Activated effector memory CD4-positive, alpha-beta T cell treated with anti-CD3 and anti-CD28 coated beads, Interleukin-2, amount 50 U/mL, for 16 hours (primary cell): ENCODE data around the gene BSND.
A peak's percentile ranks its signal among the peaks of the same experiment; 100 is the strongest.
"Not testable (repeated sequence)": the region's sequence is repeated elsewhere in the genome, so short reads cannot be mapped to it uniquely, and the experiment has no call there.

Experiments
- DNase-seq: peaks from one replicate; pipeline ENCODE4 v3.0.0-alpha.2; 2020

Gene BSND

DNA sequence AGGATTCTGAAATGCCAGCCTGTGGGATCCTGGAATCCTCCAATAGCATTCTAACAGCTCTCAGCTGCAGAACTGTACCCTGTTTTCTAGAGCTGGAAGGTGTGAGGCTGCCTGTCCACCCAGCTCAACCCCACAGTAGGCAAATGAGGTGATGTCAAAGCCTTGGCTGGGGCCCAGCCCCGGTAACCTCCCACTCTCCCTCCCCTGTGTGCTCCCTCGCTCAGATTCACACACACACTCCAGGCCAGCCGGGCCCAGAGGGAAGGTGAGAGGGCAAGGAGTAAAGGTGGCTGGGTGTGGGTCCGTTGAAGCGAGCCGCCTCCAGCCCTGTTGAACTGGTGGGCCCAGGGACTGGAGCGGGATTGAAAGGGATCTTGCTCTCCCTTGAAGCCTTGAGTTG is at the start of gene BSND:
TSS of gene BSND (plus strand) at position 257 of the 400 bp plus-strand sequence. CDS start 254 bp downstream, outside the sequence.
- DNase-seq = no peak

DNA sequence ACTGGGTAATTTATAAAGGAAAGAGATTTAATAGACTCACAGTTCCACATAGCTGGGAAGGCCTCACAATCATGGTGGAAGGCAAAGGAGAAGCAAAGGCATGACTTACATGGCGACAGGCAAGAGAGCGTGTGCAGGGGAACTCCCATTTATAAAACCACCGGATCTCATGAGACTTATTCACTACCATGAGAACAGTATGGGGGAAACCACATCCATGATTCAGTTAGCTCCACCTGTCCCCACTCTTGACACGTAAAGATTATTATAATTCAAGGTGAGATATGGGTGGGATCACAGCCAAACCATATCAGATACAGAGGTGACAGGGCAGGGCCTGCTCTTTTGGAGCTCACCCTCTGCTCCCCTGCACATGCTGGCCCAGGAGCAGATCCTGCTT is 49.7 kb upstream of the BSND start:
- no peak for DNase-seq

DNA sequence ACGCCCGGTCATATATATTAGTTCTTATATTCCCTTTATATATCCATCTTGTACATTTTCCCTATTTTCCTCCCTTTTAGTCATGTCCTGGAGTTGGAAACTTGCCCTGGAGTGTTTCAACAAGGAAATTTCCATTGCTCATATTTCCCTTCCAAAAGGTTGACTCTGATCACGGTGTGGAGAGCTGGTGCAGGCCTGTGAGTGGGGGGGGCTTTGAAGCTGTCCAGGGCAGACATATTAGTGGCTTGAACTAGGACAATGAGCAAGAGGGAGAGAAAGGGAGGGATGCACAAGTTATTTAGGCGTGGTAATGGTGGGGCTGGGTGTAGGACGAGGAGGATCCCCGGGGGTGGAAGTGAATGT is 48.7 kb upstream of the BSND start:
- no peak for DNase-seq

DNA sequence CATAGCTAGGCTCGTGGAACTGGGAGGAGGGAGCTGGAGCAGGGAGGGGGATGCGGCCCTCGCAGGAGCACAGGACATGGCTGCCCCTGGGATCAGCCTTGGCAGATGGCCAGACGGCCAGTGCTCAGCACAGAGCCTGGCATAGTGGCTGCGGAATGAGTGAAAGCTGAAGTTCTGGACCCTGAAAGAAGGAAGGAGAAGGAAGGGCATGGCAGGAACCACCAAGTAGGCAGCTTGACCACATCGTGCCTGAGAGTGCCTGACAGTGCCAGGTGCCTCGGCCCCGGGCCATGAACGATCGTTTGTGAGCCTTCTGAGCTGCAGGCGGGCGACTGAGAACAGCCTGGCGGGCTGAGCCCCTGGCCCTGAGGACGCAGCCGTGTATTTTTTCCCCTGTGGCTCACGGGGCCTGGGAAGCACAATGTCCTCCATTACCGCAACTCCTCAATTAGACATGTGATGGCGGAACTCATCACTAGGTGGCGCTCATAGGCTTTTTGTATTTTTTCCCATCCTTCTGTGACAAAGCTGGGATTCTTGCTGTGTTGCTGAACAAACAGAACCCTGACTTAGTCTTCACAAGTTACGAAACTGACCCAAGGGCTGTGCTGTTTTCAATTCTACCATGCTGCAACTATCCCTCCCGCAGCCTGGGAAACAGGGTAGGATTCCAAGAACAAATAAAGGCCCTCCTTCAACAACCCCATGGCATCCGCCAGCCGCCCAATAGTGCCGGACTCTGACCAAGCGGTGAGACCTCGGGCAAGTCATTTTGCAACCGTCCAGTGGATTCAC is 48.2 kb upstream of the BSND start:
- DNase-seq = peak; percentile 75

DNA sequence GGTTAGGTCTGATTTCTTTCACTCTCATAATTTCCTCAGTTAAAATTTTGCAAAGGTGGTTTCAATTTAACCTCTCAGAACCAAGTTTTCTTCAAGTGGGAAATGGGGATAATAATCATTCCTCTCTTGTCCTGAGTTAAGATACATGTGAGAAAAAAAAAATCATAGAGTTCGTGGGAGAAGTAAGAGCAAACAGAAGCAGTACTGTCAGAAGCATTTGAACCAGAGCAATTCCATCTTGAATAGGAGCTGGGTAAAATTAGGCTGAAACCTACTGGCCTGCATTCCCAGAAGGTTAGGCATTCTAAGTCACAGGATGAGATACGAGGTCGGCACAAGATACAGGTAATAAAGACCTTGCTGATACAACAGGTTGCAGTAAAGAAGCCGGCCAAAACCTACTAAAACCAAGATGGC is 46.9 kb upstream of the BSND start:
- DNase-seq = no peak

DNA sequence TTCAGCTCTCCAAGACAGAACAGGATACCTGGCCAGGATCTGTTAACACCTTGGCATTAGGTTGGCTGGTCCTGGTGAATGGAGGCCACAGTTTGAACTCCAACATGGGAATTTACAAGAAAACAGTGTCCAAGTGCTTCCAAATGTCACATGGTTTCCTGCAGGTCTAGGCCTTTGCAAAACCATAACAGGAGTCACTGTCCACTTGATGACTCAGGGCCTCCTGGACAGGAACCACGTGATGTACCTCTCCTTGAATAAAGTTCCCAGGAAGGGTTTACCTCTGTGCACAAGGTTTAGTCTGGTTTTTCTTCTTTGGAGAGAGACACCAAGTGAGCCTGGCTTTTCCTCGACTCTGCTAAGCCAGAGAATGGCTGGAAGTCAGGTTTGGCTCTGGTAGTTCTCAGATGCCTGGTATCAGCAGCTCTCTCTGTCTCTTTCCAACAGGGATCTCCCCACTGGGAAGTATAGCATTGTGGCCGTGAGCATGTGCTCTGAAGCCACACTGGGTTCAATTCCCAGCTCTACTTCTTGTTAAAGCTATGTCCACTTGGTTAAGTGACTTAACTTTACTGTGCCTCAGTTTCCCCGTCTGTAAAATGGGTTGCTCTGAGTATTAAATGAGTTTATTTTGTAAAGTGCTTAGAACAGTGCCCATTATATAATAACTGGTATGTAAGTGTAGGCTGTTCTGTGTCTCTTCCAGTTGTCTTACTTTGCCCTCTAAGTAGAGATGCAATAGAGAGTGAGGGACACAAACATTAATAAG is 45.6 kb upstream of the BSND start:
- no peak for DNase-seq

DNA sequence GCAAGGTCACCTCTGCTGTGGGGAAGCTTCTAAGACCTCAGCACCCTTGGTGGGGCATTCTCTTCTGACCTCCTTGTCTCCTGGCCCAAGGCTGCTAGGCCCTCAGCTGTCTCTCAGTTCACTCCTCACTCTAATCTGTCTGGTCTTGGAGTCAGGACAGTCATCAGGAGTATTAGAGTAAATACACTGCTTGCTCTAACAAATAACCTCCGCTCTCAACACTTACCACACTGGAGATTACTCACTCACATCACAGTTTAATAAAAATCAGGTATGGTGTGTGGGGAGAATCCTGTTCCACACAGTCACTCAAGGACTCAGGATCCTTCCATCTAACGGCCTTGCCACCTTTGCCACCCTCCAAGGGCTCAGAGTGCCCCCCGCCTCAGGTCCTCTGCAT is 44.9 kb upstream of the BSND start:
- DNase-seq = no peak

DNA sequence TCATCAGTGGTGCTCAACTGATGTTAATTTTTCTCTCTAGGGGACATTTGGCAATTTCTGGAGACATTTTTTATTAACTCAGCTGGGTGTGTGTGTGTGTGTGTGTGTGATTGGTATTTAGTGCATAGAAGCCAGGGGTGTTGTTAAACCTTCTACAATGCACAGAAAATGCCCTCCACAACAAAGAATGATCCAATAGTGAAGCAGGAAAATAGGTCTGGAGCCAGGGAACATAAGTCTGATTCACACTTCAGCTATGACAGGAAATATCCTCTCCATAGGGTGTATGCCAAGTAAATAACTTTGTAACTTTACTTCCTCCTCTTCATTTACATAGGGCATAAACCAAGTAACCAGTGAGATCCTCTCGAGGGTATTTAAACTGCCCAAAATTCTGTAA is 43.4 kb upstream of the BSND start:
- DNase-seq = no peak

DNA sequence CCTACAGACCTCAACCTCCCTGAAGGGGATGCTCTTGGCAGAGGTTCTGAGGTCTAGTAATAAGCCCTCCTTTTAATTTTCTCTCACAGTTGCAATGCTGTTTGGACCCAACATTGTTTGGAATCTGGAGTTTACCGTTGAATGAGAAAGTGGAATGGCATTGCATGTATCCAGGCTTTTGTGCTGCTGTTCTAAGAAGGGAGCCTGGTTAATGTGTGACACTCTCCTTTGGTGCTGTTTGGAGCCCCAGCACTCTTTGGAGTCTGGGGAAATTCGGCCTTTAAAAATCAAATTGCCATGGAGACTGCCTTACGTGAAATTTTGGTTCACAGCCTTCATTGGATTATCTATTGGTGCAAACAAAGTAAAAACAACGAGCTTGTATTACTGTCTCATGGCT is 42.0 kb upstream of the BSND start:
- no peak for DNase-seq

DNA sequence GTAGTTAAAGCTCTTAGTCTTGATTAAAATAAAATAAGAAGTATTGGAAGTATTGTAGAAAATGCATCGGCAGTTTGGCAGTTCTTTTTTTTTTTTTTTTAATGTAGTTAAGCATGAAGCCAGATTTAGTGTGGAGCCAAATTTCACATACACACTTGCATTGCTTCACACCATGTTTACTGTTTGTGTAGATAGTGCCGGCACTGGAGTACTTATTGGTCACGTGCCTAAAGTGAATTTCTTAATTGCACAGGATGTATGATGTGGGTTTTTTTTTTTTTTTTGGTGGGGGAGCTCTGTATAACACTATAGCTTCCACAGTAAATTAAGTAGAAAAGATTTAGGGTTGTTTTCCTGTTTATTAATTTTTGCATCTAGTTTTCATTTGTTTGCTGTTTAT is 39.5 kb upstream of the BSND start:
- DNase-seq = no peak

DNA sequence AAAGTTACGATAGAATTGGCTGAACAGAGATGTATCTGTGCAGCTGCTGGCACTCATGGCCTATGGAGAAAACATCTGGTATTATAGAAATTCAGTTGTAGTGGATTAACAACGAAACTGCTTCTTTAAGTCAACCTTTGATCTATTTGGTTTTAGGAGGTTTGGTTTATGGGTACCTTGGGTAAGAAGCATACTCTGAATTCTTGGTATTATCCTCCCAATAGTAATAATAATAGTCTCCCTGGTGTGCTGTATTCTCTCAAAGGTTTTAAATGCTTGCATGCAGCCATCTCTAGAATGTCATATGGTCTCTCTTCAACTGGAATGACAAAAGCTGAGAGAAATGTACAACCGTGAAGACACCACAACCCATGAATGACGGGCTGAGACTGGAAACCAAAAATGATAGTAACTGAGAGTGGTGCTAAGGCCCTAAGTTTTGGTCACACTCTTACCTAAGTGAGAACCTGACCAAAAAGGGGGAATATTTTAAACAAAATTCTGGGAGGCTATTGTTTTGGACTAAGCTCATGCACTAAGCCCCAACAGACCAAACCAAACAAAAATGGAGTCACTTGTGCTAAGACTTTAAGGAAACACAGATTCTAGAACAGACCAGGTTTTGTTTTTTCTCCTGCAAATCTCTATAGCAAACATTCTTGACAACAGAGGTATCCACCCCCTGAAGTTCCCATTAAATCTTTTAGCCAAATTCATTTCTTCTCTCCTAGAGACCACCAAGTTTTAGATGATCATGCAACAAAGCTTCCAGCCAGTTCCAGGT is 35.9 kb upstream of the BSND start:
- no peak for DNase-seq

DNA sequence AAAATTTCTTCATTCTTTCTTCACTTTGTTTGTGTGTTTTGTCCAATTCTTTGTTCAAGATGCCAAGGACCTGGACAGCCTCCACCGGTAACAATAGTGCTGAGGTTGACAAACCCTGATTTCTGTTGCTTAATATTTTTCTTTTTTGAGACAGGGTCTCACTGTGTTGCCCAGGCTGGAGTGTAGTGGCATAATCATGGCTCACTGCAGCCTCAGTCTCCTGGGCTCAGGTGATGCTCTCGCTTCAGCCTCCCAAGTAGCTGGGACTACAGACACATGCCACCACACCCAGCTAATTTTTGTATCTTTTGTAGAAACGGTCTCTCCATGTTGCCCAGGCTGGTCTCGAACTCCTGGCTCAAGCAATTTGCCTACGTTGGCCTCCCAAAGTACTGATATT is 34.9 kb upstream of the BSND start:
- DNase-seq = not testable (repeated sequence)

DNA sequence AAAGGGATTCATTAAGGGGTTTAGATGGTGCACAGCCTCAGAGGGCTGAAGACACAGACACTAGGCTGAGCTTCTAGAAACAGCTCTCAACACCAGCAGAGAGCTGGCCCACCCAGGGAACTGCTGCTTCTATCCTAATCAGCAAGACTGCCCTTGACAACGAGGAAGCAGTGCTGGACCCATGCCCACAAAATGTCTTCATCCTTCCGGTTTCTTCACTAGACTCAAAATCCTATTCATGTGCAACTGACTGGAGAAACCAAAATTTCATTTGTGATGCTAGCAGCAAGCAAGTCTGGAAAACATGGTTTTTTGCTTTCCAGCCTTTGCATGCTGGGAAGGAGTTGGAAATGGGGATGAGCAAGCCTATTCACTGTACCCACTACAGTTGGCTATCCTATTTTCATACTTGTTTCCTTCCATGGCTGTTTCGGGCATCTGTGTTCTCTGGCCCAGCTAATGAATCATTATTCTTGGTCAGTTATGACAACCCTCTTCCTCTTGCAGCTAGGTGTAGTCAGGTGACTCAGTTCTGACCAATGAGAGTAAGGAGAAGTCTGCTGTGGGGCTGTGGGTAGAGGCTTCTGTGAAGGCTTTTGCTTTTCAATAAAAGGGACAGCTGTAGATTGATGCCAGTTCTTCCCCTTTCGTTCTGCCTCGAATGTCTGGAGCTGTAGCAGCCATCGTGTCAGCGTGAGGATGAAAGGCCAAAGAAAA is 33.0 kb upstream of the BSND start:
- DNase-seq = no peak

DNA sequence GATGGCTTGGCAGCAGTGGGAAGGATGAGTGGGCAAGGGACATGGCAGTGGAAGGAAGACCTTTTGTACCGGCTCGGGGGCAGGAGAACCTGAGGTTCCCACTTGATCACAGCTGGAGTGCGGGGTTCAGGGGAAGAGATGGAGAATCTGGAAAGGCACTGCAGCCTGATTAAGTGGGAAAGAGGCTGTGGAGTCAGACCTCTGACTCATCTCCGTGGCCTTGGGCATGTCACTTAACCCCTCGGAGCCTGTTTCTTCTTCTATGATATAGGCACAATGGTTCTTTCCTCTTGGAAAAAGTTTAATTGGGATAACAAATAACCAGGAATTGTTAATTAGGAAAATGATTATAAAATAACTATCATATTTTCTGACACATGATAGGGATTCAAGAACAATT is 31.4 kb upstream of the BSND start:
- DNase-seq = no peak

DNA sequence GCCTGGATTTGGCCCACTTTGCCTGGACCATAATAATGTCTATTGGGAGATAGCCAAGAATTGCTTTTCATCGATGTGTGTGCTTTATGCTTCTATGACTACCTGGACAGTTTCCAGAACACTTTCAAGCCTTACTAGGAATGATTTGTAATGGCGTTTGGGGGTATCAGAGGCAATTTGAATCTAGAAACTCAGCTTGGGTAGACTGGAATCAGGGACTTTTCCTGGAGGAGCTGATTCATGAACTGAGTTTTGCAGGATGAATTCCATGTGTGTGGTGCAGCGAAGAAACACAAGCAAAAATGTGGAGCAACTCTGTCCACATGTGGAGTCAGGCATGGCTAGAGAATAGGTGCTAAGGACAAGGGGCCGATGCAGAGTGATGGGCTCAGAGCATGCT is 30.2 kb upstream of the BSND start:
- no peak for DNase-seq

DNA sequence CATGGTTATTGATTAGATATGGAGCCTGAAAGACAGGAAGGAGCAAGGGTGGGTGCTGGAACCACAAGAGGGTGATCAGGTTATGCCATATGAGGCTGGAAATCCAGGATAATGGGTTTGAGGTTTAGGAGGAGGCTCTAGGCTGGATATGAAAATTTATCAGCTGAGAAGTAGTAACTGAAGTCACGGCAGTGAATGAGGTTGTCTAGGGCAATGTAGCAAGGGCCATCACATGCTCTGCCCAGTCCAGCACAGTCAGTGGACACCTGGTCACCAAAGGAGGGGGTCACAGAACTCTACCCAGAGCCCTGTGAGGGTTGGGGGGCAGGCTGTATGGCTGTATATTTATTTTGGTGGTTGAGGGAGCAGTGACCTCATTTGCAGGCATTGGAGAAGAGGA is 28.9 kb upstream of the BSND start:
- DNase-seq = no peak

DNA sequence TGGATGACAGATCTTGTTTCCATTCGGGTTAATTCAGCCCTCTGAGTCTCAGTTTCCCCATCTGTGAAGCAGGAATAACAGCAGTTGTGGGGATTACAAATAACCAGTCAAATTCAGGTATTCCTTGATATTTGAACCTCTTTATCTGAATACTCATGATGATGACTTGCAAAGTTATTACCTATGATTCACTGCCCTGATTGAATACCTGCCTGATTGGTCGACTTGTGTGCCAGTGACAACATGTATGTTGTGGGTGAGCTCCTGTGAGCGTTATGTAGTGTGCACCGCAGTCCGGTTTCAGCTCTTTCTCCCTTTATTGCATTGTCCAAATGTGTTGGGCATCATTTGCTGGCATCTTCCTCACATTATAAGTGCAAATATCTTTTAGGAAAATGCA is 27.8 kb upstream of the BSND start:
- no peak for DNase-seq

DNA sequence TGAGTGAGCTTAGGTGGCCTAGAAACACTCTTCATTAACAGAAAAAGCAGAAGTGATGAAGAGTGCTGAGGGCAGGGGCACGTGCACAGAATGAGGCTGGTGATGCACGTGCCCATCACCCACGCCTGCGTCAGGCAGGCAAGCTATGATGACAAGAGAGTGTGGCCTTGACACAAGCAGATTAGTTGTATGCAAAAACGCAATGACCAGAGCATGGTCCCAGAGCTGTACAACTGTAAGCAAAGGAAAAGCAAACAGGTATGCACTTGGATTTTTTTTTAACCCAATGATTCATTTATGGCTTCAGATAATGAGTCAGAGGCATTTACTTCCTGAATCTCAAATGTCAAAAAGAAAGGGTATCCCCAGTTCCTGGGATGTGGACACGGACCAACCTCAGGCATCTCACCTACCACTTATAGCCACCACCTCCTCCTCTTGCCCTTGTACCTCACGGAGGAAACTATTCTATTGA is 27.4 kb upstream of the BSND start:
- DNase-seq = no peak

DNA sequence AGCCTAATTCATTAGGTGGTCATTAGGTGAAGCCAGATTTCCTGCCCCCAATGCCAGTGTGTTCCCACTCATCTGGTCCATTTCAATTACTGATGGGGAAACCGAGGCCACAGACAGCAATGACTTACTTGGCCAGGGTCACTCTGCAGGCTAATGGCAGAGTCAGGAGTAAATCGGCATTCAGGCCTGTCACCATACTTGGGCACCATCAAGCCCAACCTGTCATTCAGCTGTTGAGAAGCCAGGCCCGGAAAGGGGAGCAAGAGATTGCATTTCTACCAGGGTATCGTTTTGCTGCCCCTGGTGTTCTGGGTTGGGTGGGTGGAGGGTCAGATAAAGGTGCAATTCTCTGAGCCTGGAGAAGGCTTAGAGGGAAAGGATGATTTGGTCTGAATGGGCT is 26.3 kb upstream of the BSND start:
- no peak for DNase-seq

DNA sequence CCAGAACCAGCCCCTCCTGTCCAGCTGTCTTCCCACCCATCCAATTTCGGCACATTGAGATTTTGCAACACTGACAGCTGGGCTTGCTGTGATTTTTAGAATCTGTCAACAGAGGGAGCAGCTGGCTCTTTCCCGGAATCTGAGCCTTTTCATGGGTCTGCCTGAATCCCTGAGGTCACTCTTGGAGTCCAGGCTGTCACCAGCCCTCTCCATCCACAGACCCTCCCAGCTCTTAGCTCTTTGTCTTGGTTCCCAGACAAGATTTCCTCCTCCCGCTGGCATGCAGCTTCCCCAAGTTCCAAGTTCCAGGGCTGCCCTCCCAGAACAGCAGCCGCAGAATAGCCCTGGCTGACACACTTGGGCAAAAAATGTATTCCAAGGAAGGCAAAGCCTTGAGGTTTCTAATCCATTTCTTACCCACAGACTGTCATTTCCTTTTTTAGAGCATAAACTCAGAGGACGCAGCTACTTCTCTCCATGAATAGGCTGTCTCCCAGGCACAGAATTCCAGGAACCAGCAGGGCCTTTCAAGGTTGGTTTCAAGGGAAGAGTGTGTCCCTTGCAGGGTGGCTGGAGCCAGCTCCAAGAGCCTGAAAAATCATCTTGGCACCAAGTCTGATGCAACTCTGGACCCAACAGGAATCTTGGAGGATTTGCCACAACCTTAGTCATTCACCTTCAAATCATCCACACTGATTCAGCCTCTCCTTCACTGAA is 25.4 kb upstream of the BSND start:
- DNase-seq = no peak

DNA sequence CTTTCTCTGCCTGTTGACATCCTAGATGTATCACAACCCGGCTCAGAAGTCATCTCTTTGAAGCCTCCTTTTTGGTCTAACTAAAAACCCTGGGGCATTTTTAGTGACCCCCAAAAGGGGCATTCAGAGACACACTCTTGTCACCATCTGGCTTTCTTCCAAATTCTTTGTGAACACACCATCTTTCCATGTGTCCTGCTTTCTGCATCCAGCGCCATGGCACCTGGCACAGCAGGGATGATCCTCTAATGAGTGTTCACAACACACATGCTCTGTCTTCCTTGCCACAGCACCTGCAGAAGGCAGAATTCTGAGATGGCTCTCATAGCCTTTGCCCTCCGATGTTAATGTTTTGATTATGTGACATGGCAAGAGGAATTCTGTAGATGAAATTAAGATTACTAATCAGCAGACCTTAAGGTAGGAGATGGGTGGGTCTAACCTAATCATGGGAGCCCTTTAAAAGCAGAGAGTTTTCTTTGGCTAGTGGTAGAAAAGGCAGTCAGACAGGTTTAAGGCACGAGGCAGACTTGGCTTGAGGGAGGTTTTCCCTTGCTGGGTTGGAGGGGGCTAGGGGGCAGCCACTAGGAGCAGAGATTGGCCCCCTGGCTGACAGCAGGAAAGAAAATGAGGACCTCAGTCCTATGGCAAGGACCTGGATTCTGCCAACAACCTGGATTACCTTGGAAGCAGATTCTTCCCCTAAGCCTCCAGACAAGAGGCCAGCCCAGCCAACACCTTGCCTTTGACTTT is 23.2 kb upstream of the BSND start:
- no peak for DNase-seq

DNA sequence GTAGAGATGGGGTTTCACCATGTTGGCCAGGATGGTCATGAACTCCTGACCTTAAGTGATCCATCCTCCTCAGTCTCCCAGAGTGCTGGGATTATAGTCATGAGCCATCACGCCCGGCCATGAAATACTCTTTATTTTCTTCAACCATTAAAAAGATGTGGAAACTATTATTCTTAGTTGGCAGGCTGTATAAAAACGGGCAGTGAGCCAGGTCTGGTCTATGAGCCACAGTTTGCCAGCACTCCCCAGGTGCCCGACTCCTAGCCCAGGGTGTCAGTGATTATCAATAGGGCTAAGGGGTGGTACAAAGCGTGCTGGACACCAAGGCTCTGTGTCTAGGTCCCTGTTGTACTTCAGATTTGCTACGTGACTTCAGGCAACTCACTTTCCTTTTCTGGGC is 22.0 kb upstream of the BSND start:
- no peak for DNase-seq
